Endothelial cell of umbilical vein (primary cell): Measurements from ENCODE around the gene CACNA2D3. TPM values are rescaled to one million over a fixed set of nuclear protein-coding genes. Genes with fewer than 3 reads are reported as not detected.

Source experiments
- BruUV-seq: library from RNA; stranded (reverse); fragments of 400-500 nt; replicated peaks from 2 replicates; lab custom pipeline; 2021; lab: Mats Ljungman, UMichigan
- CTCF ChIA-PET: fragments of 300-600, 350-600 bp; sonication (Branson Sonifier 250); formaldehyde crosslinking; loops from one replicate; lab custom pipeline; 2021; ENCODE audit warnings: antibody characterized with exemption, inconsistent platforms; lab: Charles Lee
- POLR2A ChIA-PET: fragments of 300-600, 350-600 bp; sonication (Branson Sonifier 250); formaldehyde crosslinking; loops from one replicate; lab custom pipeline; 2021; ENCODE audit warnings: antibody characterized with exemption, inconsistent platforms; lab: Charles Lee
- DNase-seq: peaks from one replicate; pipeline ENCODE4 v3.0.0-alpha.2; 2011; ENCODE audit warnings: low read depth, low spot score
- FAIRE-seq: peaks from 2 replicates; lab custom pipeline; 2011; peaks lifted over from hg19 to GRCh38; lab: Jason Lieb, UNC
- H2AFZ ChIP-seq: 2 replicates; pipeline ENCODE4 v1.6.0; 2012; ENCODE audit warnings: low read depth, low read length, control low read depth, inconsistent platforms
- H3K27ac ChIP-seq: 2 replicates; pipeline ENCODE4 v1.5.1; 2011; ENCODE audit warnings: low read depth, mild to moderate bottlenecking, control low read depth, low read length, moderate library complexity; ENCODE audit not compliant: insufficient read depth
- H3K27me3 ChIP-seq, 2 experiments: 2 replicates each; pipeline versions ENCODE4 v1.6.0 to v1.6.1; 2011; ENCODE audit warnings: low read length in 2 of 2, mixed read lengths in 1 of 2; ENCODE audit not compliant: control insufficient read depth in 2 of 2, insufficient read depth in 2 of 2
- H3K36me3 ChIP-seq, 2 experiments: 2 replicates in 1 of 2; 3 replicates in 1 of 2; pipeline ENCODE4 v1.5.1; 2011; ENCODE audit warnings: low read length in 2 of 2, mild to moderate bottlenecking in 1 of 2, moderate library complexity in 1 of 2; ENCODE audit not compliant: control insufficient read depth in 2 of 2, insufficient read depth in 2 of 2; ENCODE audit errors: extremely low read depth in 1 of 2
- H3K4me1 ChIP-seq: 3 replicates; pipeline ENCODE4 v1.5.1; 2011; ENCODE audit warnings: mild to moderate bottlenecking, low read length; ENCODE audit not compliant: control insufficient read depth, insufficient read depth; ENCODE audit errors: extremely low read depth
- H3K4me2 ChIP-seq: 2 replicates; pipeline ENCODE4 v1.6.1; 2011; ENCODE audit warnings: low read length, control low read depth, mixed read lengths; ENCODE audit not compliant: insufficient read depth
- H3K4me3 ChIP-seq, 3 experiments: fragments of 200-600 bp in 1 of 3; sonication (generic), shearing (Covaris generic) in 1 of 3; replicated peaks in 1 of 3; 2 replicates each; pipeline ENCODE4 v1.5.1; 2011 to 2016; ENCODE audit warnings: control low read depth in 3 of 3, low read length in 3 of 3, mild to moderate bottlenecking in 2 of 3, inconsistent platforms in 1 of 3, low read depth in 1 of 3, moderate library complexity in 1 of 3; ENCODE audit not compliant: insufficient read depth in 1 of 3
- H3K79me2 ChIP-seq: 2 replicates; pipeline ENCODE4 v1.6.0; 2012; ENCODE audit warnings: low read length, inconsistent platforms; ENCODE audit not compliant: control insufficient read depth, insufficient read depth
- H3K9ac ChIP-seq: replicated peaks from 2 replicates; pipeline ENCODE3; 2011; ENCODE audit warnings: low read length, control low read depth; ENCODE audit not compliant: insufficient read depth; ENCODE audit errors: extremely low read depth
- H3K9me1 ChIP-seq: replicated peaks from 3 replicates; pipeline ENCODE4 v1.6.0; 2011; ENCODE audit warnings: mild to moderate bottlenecking, low read length; ENCODE audit not compliant: control insufficient read depth, insufficient read depth; ENCODE audit errors: extremely low read depth
- H3K9me3 ChIP-seq: replicated peaks from 2 replicates; pipeline ENCODE4 v1.5.1; 2012; ENCODE audit warnings: low read length, inconsistent platforms; ENCODE audit not compliant: control insufficient read depth, insufficient read depth
- H4K20me1 ChIP-seq: replicated peaks from 2 replicates; pipeline ENCODE3; 2011; ENCODE audit warnings: mild to moderate bottlenecking, low read length; ENCODE audit not compliant: control insufficient read depth, insufficient read depth; ENCODE audit errors: extremely low read depth
- EZH2 ChIP-seq: IDR thresholded peaks from 2 replicates; pipeline ENCODE4 v1.6.1; 2012; ENCODE audit warnings: borderline replicate concordance, low read depth, mild to moderate bottlenecking, moderate library complexity, low read length, inconsistent platforms; ENCODE audit not compliant: severe bottlenecking
- FOS ChIP-seq: IDR thresholded peaks from 2 replicates; pipeline ENCODE4 v1.6.1; 2011; ENCODE audit warnings: mild to moderate bottlenecking, low read length, moderate library complexity, borderline replicate concordance; ENCODE audit not compliant: insufficient read depth
- GATA2 ChIP-seq: IDR thresholded peaks from 2 replicates; pipeline ENCODE4 v1.7.0; 2011; ENCODE audit warnings: low read depth, mild to moderate bottlenecking, moderate library complexity, mixed read lengths, low read length; ENCODE audit not compliant: insufficient read length, insufficient read depth
- JUN ChIP-seq: IDR thresholded peaks from 2 replicates; pipeline ENCODE4 v1.6.1; 2011; ENCODE audit warnings: borderline replicate concordance, low read depth; ENCODE audit not compliant: insufficient read length, insufficient read depth
- POLR2A ChIP-seq: IDR thresholded peaks from 2 replicates; pipeline ENCODE4 v1.6.1; 2012; ENCODE audit warnings: low read depth, mild to moderate bottlenecking, control low read depth, low read length
- POLR2AphosphoS5 ChIP-seq: IDR thresholded peaks from 2 replicates; pipeline ENCODE4 v1.6.1; 2012; ENCODE audit warnings: low read depth, mild to moderate bottlenecking, control low read depth, low read length, moderate library complexity; ENCODE audit not compliant: insufficient read depth
- dilution Hi-C: fragments of 300-500 bp; cut with MboI; formaldehyde crosslinking; loops from one replicate; pipeline ENCODE4 v1.15.0; 2019; ENCODE audit warnings: low sequenced_read_pairs; ENCODE audit not compliant: extremely low pct_ligation_motif_present
- intact Hi-C: fragments of 100-400 bp; cut with micrococcal nuclease; formaldehyde crosslinking; loops from one replicate; pipeline ENCODE4 v1.10.0; 2022
- polyA plus RNA-seq, 4 experiments: library from polyadenylated mRNA; depleted of rRNA in 3 of 4; stranded (reverse) in 3 of 4; unstranded in 1 of 4; fragments of >200 nt; gene quantifications; 2 replicates each; pipeline versions ENCODE4 v1.2.1 to v1.2.3, GENCODE V29; 2011 to 2012; ENCODE audit warnings: missing spikeins in 1 of 4
- total RNA-seq: library from RNA; stranded (reverse); gene quantifications from 2 replicates; pipeline ENCODE4 v1.2.3, GENCODE V29; 2021
- TF ChIP-seq, protein P1 (sequence below): IDR thresholded peaks from 2 replicates; pipeline ENCODE4 v1.6.1; 2011; ENCODE audit not compliant: insufficient read depth, insufficient read length
- TF ChIP-seq, protein P2 (sequence below), 2 donors: IDR thresholded peaks; 1 replicate in 1 of 2; 2 replicates in 1 of 2; pipeline ENCODE4 v1.5.1; 2011; ENCODE audit warnings: low read length in 2 of 2, mild to moderate bottlenecking in 2 of 2, moderate library complexity in 2 of 2, control low read depth in 1 of 2, inconsistent platforms in 1 of 2, low read depth in 1 of 2; ENCODE audit not compliant: insufficient read depth in 1 of 2; ENCODE audit errors: extremely low read depth in 1 of 2

CACNA2D3 gene
- total and polyA plus RNA-seq, 2 donors (not counting 3 experiments of a cell fraction or from before 2014, with no cell fraction given): not detected

DNA sequence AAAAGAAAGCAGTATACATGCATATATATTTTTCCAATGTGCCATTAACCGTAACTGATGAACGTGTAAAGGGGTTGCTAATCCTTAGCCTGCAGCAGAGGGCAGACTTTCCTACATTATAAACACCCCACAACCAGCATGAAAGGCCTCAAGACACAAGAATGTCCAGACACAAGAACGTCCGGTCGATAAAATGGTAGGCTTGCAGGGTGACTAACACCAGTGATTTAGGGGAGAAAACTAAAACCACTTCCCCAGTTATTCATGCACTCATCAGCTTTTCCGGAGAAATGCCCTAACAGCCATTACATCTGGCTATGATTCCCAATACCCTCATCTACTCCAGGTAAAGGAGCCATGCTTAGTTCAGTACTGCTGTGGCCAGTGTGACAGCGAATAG lies 748.1 kb downstream of the CACNA2D3 start:
- POLR2A ChIA-PET: no interaction called here
- CTCF ChIA-PET: no interaction called here
- dilution Hi-C loops: no loop called here

More for the DNA sequence above, 748.1 kb downstream of the CACNA2D3 start:
- no peaks in the 10 kb centered on the region for H4K20me1 ChIP-seq
- H3K9me3 ChIP-seq: peaks cover 4% of the 10 kb centered on the region
- TF ChIP-seq, protein P1, sequence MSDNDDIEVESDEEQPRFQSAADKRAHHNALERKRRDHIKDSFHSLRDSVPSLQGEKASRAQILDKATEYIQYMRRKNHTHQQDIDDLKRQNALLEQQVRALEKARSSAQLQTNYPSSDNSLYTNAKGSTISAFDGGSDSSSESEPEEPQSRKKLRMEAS: no peak
- TF ChIP-seq POLR2AphosphoS5 (no peak), POLR2A (no peak), FOS (no peak), JUN (no peak), GATA2 (no peak), EZH2 (no peak)
- TF ChIP-seq, protein P2, sequence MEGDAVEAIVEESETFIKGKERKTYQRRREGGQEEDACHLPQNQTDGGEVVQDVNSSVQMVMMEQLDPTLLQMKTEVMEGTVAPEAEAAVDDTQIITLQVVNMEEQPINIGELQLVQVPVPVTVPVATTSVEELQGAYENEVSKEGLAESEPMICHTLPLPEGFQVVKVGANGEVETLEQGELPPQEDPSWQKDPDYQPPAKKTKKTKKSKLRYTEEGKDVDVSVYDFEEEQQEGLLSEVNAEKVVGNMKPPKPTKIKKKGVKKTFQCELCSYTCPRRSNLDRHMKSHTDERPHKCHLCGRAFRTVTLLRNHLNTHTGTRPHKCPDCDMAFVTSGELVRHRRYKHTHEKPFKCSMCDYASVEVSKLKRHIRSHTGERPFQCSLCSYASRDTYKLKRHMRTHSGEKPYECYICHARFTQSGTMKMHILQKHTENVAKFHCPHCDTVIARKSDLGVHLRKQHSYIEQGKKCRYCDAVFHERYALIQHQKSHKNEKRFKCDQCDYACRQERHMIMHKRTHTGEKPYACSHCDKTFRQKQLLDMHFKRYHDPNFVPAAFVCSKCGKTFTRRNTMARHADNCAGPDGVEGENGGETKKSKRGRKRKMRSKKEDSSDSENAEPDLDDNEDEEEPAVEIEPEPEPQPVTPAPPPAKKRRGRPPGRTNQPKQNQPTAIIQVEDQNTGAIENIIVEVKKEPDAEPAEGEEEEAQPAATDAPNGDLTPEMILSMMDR (IDR thresholded peaks at IDR 0.05; ENCODE audit: extremely low read depth in 1 of 2, insufficient read depth in 1 of 2, low read depth in 1 of 2, low read length in 2 of 2): no peak
- intact Hi-C loops: no loop called here
- no TSS peak for BruUV-seq
- H3K4me3 ChIP-seq: no peak overlapping the region
- H3K27ac ChIP-seq: no peak overlapping the region
- H3K79me2 ChIP-seq: no peaks in the 10 kb centered on the region
- H3K9ac ChIP-seq: no peak overlapping the region
- H2AFZ ChIP-seq: no peak overlapping the region
- no peaks in the 10 kb centered on the region for H3K36me3 ChIP-seq
- H3K4me1 ChIP-seq: no peaks in the 10 kb centered on the region
- DNase-seq (no peak), FAIRE-seq (no peak)
- H3K27me3 ChIP-seq: no peaks in the 10 kb centered on the region
- H3K4me2 ChIP-seq: no peak overlapping the region
- H3K9me1 ChIP-seq: no peaks in the 10 kb centered on the region
